HG03521 (cell line): Measurements from ENCODE around the gene PVALB.
A peak's percentile ranks its signal among the peaks of the same experiment; 100 is the strongest.

Experiments used
- ATAC-seq: cut with Tn5 transposase; IDR thresholded peaks from one replicate; pipeline ENCODE4 v1.9.1; 2021; ENCODE audit warnings: mild to moderate bottlenecking, moderate library complexity; ENCODE audit not compliant: unreplicated experiment

PVALB gene

DNA sequence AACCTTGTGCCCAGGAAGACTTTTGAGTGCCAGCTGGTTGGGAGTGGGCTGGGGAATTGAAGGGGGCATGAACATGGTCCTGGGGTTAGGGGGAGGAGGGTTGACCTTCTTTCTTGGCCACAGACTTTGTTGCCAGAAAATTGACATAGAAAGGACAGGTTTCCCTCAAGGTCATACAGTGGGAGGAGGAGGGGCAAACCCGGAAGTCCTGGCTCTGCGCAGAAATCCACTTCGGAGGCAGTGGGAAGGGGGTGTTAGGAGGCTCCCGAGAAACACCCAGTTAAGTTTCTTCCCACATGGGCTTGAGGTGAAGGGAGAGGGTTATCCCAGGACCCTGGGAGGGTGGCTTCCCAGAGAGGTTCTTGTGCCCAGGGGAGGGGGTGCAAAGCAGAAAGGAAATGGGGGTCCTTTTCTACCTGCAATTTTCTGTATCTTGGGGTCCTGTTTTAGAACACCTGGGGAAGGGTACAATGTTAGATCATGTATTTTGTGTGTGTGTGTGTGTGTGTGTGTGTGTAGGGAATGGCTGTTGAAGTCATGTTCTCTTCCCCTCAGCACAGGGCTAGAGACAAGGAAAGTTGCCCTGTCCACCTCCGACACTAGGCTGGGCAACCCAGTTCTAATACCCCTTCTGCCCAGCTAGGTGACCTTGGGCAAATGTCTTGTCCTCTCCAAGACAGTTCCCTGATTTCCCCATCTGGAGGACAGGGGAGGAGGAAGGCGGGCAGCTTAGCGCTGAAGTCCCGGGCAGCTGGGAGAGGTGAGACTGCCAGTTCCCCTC is 1.1 kb downstream of the PVALB start:
- no peak for ATAC-seq

DNA sequence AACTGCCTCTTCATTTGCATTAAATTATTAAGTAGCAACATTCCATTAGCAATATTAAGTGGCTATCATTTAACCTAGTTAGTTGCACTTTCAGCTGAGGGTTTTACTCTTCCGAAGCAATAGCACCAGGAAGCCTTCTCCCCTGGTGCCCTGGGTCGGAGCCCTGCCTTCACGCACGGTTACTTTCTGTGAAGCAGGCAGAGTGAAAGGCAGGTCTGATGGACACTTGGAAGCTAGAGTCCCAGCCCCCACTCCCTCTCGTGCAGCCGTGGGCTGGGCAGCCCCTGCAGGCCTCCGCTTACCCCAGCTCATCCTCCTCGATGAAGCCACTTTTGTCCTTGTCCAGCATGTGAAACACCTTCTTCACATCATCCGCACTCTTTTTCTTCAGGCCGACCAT is 2.0 kb downstream of the PVALB start:
- no peak for ATAC-seq

DNA sequence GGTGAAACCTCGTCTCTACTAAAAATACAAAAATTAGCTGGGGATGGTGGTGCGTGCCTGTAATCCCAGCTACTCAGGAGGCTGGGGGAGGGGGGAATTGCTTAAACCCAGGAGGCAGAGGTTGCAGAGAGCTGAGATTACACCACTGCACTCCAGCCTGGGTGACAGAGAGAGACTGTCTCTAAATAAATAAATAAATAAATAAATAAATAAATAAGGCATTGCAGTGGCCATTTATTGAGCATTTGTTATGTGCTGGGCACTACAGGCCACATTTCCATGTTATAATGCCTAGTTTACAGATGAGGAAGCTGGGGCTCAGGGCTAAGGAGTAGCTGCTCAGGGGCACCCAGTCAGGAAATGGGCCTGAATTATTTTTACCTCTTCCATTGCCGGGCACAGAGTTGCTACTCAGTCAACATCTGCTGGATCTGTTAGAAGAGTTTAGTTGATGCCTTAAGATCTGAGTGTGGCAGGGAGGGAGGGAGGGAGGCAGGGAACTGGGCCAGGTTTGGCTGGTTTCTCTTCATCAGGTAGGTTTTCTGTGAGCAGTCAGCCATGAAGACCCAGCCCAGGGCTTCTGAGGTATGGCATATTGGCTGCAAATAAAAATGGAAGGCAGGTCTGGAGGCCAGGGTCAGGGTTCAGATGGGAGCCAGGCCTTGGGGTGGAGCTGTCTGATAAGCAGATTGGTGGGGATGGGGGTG is 5.6 kb downstream of the PVALB start:
- no peak for ATAC-seq

DNA sequence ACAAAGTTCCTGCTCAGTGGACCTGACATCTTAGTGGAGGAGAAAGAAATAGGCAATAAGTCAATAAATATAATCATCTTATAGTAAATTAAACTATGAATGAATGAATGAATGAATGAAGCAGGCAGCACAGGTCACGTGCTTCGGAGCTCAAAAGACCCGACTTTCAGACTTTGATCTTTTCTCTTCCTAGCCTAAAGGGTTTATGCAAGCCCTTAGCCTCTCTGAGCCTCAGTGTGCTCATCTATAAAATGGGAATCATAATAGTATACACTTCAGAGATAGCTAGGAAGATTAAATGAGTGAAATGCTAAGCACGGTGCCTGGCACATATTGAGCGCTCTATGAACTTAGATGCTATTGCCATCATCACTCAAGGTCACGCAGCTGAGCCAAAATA is 7.5 kb downstream of the PVALB start:
- ATAC-seq, result no peak

DNA sequence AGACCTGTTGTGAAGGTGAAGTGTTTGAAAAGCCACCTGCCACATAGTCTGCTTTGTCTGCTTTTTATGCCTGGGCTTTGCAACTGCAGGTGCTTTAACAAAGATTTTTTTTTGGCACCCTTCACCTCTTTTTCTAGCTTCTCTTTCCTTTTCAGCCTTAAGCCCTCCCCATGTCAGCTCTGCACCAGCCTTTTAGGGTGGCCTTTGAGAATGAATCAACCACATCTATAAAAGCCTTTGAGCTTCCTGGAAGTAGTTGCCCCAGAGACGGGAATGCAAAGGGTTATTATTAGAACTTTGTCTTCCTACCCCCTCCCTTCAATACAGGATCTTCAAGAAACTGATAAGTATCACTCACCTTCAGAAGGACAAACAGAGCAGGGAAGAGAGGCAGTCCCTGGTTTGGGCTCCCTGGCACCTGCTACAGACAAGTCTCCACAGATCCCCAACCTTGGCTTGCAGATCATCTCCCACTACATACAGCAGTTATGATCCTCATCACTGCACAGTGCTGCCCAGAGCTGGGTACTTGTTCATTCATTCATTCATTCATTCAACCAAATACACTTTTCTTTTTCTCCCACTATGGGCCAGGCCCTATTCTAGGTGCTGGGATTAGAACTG is 8.0 kb downstream of the PVALB start:
- ATAC-seq, result no peak

DNA sequence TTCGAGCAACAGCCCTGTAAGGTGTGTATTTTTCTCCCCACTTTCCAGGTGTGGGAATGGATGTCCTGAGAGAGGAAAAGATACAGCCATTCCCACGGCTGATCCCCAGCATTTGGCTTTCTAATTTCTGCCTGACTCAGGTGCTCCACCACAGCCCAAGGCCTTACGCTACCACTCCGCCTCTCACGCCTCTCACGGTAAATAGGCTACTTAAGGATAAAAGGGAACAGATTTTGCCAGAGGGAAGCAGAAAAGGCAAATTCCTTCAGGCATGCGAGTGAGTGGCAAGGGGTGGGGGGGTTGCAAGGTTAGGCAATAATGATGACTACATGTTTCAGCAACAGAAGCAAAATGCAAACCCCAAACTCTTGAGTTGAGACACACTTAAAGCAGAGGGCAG is 9.2 kb downstream of the PVALB start:
- ATAC-seq, result no peak

DNA sequence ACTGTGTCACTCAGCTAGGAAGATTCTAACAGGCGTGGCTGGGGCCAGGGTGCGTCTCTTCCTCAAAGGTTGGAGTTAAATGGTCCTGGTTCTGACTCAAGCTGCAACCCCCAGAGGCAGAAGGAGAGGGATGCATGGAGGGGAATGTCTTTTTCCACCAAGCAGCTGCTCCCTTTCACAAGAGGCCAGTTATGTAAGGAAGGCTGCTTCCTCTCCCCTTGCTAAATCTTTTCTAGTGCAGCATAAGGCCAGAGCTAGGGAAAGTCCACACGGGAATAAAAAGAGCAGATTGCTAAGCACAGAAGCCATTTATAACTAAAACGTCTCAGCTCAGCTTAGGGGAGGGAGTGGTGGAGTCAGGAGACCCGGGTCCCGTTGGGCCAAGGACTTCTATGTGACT is 10.0 kb downstream of the PVALB start:
- no peak for ATAC-seq

DNA sequence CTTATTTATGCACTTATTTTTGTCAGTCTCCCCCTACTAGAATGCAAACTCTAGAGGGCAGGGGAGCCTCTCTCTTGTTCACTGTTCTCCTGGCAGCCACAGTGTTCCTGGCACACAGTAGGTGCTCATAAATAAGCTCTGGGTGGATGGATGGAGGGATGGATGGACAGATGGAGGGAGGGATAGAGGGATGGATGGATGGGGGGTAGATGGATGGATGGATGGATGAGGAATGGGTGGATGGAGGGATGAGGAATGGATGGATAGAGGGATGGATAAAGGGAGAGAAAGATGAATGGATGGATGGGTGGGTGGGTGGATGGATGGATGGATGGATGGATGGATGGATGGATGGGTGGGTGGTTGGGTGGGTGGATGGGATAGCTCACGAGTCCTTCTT is 13.5 kb downstream of the PVALB start:
- ATAC-seq, result no peak

DNA sequence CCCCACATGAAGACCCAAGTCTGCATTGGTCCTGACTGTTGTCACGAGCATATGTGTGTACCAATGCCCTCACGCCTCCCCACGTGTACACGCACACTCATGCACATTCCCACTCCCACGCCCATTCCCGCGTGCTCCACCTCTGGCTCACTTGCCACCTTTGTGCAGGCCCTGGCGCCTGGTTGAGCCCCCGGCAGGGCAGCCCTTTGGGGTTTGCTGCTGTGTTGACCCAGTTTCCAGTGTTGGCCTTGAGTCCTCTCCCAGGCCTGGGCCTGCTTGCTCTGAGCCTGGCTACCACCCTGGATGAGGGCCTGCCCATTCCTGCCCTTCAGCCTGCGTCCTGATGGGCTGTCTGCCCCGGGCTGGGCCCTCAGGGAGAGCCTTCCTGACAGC is 18.2 kb downstream of the PVALB start:
- no peak for ATAC-seq

DNA sequence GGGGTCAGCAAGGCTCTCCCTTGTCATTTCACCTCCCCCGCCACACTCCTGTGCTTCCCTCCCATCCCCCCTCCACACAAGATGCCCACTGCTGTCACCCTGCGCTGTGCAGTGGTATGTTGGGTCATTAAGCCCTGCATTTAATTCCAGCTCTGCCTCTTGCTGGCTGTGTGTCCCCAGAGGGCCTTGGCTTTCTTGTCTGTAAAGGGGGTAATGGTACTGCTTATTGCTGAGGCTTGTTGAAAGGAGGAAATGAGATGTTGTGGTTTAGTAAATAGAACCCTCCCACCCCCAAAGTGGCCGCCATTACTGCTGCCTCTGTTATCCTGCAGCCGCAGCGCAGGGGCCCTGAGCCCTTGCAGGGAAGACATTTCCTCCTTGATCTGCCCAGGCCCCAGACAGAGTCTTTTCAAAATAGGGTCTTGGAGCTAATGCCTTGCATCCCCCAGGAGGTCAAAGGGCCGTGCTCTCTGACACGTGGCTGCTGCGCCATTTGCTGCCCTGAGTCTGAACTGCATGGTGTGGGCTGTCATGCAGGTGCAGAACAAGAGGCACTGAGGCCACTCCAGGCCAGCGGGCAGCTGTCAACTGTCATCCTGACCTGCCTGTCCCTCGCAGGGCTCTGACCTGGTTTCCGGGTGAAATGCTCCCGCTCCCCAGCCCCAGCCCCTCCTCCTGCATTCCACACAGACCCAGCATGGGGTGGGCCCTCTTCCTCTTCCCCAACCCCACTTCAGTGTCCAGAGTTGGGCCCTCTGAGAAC is 18.7 kb downstream of the PVALB start:
- ATAC-seq, result no peak

DNA sequence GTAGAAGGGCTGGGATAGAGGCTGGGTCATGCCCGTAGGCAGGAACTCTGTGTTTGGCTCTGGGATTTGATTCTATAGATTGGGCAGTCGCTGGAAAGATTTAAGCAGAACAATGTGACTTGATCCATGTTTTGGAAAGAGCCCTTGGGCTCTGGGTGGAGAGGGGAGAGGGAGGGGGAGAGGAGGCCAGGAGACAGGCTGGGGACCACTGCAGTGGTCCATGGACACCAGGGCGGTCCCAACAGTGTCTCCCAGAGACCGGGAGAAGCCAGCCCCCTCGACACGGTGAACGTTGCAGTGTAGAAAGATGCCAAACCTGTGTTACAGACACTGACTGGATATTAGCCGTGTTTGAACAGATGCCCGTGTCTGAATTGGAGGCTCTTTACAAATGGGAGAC is 19.5 kb downstream of the PVALB start:
- ATAC-seq, result no peak

DNA sequence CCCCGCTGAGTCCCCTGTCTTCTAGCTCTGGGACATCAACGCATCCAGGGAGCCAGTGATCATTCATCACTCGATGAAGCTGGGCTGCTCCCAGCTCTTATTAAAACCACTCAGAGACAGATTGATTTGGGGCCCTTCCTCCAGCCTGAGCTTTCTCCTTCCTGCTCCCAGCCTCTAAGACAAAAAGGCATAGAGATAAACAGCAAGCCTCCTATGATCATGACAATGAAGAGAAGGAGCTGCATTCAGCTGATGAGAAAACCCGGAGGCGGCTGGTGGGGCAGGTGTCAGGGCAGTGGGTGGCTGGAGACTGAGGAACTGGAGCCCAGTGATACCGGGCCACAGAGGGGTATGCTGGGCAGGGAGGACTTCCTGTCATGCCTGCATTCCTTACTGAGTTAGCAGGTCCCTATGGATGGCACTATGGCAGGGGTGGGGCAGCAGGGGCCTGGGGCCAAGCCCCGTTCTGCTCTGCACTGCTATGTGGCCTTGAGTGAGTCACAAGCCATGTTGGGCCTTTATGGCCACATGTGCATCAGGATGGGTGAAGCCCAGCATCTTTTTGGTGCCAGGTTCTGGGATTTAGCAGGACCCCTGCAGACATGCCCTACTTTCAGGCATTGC is 20.2 kb downstream of the PVALB start:
- ATAC-seq, result no peak

DNA sequence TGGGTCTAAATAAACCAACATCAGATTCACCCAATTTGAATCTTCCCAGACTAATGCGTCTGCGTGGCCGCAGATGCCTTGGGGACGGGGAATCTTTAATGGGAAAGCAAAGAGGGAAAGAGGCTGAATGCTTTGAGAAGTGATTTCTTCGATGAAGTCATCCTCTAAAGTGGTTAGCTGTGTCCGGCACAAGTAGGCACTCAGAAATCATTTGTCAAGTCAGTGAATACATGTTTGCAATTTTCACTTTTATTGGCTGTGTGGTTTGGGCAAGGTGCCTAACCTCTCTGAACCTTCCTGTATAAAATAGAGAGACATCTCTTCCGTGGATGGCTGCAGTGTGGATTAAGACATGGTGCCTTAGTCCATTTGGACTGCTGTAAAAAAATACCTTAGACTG is 21.2 kb downstream of the PVALB start:
- no peak for ATAC-seq

DNA sequence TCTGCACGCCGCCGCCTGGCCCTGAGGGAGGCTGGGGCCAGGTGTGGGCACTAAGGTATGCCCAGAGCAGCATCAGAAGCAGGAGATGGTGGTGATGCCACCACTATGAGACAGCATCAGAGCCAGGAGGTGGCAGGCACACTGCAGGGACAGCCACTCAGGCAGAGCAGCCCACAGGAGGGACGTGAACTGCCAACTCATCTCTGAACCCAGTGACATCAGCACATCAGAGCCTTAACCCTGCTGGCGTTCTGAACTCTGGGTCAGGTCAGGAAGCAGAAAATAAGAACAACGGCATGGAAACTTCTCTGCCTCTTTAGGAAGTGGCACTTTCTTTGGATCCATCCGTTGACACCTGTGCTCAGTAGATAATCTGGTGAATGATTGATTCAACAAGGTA is 26.2 kb downstream of the PVALB start:
- ATAC-seq, result no peak

DNA sequence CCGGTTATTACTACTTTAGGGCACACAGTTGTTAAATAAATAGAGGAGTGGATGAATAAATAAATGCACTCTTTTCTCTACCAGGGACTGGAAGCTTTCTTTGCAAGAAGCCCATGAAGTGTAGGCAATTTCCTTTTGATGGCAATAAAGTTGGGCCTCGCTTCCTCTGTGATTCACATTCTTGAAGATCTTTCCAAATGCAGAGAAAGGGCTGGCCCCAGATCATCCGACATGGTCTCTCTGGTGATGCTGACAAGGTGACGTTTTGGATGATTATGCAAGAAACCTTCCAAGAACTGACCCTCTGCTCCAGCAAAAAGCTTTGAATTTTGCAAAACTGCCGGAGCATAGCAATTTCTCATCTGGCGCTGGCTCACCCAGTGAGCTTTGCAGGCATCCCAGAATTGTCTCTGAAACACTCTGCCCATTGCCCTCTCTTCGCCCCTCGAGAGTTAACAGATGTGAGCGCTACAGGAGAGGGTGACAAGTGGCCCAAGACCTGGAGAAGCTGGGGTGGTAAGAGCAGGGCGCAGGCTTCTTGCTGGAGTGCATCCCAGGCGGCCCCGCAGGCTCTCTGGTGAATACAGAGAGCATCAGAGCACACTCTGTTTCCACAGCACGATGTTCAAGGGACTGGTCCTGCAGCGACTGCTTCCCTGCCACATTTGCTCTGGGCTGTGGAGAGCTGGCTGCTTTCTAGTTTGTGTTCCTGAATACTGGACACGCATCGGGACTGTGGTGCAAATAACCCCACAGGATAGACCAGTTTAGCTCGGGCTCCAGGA is 29.4 kb downstream of the PVALB start:
- ATAC-seq, result no peak

DNA sequence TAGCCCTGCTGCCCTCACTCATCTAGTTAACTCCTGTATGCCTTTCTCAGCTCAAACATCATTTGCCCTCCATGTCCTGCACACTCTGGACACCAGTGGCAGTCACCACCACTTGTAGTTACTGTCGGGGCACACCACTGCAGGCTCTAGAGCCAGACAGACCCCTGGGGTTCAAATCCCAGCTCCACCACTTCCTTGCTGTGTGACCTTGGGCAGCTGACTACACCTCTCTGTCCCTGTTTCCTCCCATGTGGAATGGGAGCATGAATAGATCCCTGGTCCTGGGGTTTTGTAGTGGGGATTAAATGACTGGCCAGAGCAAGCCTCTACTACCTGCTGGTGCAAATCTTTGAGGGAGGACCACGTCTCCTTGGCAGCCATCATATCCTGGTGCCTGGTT is 33.1 kb downstream of the PVALB start:
- no peak for ATAC-seq

DNA sequence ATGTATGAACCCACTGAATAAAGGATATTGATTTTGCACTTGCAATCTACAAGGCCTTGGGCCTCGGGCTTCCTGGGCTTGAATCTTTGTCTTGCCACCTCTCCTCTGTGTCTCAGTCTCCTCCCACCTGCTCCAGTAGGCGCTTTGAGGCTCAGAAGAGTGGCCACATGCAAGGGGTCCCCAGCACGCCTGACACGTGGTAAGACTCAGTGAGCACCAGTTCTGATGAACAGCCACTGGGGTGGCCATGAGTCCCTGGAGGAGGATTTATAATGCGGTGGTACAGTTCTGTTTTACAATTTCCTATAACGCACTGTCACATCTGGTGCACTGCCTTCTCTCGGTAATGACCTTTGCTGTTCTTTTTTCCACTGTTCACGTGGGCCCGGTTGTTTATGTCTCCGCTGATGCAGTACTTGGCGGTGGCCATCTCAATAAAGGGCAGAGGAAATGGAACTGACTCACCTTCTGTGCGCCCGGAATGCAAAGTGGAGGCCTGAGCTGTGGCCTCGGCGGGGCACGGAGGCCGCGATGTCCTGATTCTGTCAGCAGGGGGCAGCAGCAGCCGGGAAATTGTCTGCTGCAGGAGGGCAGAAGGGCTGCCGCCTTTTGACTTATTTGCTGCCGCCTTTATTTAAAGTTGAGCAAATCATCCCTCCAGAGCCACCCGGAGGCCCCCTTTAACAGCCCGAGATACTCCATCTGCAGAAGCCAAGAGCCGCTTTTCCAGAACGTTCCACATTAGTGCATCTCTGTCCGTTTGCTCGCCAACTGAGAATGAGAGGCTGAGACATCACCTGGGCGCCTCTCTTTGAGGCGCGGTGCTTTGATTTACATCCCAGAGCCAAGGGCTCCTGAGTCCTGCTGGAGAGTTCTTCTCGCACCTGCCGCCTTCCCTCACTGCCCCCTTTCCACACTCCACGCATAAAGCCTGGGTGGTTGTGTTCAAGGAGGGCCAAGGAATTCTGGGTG is 34.9 kb downstream of the PVALB start:
- ATAC-seq, result peak; percentile 64

DNA sequence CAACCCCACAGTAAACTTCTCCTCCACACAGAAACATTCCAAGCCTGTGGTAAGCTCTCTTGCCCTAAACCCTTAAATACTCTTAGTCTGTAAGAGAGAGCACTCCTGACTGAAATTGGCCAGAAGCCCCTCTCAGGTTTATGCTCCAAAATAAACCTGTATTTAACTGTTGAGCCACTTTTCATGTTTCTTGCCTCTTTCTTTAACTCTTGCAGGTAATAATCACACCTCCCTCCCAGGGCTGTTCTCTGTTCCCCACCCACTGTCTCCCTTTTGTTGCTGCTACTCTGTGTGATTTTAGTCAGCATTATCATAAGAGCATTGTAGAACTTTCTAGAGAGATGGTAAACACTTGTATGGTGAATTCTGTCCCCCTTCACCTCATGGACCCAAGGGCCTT is 38.8 kb downstream of the PVALB start:
- no peak for ATAC-seq

DNA sequence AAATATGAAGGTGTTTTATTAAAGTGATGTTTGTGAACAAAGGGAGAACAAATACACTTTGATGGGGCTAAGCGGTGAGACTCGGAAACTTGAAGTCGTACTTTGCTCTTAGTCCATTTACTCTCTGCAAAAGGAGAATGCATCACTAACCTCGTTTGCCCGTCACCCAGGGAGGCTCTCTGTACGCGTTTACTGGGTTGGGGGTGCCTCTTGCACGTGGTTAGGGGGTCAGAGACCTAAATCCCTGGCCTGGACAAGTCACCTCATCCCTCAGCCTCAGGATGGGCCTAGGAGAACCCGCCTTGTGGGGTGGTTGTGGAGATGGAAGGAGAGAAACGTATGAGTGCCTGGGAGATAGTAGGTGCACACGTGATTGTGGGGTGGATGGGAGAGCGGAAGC is 40.1 kb downstream of the PVALB start:
- no peak for ATAC-seq
